Measurements from ENCODE around the gene DGKI.

DGKI gene

DNA sequence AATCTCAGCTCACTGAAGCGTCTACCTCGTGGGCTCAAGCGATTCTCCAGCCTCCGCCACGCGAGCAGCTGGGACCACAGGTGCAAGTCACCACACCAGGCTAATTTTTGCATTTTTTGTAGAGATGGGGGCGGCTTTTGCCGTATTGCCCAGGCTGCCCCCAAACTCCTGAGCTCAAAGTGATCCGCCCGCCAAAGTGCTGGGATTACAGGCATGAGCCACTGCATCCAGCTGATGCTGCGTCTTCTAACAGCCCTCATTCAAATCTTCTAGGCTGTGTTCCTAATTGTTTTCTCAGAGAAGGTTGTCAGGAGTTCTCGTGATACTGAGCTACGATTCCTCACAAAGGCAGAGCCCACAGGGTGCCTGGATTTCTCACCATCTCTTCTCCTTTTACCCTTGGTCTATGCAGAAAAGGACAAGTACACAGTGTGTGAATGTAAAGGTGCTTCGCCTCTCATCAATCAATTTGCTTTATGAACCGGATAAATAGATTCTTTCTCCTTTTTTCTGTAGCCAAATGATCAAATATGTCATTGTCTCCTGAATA, 255.9 kb downstream of the DGKI start:
- peaks cover 15% of the 10 kb centered on the region for H3K27me3 Mint-ChIP-seq
- H3K27ac Mint-ChIP-seq = no peak overlapping the region
- ATAC-seq (no peak), DNase-seq (no peak)
- no peaks in the 10 kb centered on the region for H3K9me3 Mint-ChIP-seq
- H3K4me3 Mint-ChIP-seq = no peak overlapping the region
- H3K4me1 Mint-ChIP-seq = no peaks in the 10 kb centered on the region

DNA sequence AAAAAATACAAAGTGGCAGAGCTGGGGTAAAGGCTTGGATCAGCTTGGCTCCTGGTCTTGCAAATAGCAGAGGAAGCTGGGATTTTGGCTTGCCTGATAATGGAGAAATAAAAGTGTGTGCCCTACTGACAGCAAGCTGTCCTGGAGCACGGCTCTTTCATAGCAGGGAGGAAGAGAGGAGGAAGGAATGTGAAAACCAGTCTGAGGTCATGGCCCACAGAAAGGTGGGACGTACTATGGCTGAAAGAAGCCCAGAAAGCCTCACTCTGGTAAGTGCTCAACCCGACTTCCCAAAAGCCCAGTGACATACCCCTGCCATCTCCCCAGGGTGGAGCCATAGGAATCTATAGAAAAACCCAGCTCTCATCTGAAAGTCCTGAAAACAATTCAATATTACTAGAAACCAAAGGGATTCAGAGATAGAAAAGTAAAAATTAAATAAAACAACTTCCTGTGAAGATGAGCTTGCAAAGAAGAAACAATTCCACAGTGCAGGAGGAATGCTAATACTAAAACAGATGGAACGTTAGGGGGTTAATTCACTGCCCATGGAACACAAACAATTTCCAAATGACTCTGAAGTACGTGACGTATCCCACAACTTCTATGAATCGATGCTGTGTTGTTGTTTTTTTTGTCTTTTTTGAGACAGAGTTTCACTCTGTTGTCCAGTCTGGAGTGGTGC, 256.6 kb downstream of the DGKI start:
- H3K4me1 Mint-ChIP-seq = no peaks in the 10 kb centered on the region
- peaks cover 9% of the 10 kb centered on the region for H3K27me3 Mint-ChIP-seq
- H3K27ac Mint-ChIP-seq = no peak overlapping the region
- no peak for ATAC-seq
- H3K9me3 Mint-ChIP-seq = no peaks in the 10 kb centered on the region
- no peak for DNase-seq
- H3K4me3 Mint-ChIP-seq = no peak overlapping the region

DNA sequence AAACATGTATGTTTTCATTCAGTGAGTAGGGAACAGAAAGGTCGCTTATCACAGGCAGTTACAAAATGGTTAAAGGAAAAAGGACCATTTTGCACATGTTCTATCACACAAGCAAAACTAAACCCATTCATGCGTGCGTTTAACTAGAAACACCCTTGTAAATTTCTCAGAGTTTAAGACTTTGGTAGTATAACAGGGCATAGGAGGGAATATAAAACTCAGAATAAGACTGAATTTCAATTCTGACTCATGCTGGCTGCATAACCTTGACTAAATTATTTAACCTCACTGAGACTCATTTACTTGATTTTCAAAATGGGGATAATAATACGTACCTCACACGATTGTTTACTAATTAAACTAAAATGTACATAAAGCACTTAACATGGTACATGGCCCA, 259.4 kb downstream of the DGKI start:
- DNase-seq = no peak
- no peaks in the 10 kb centered on the region for H3K27me3 Mint-ChIP-seq
- H3K4me3 Mint-ChIP-seq = no peak overlapping the region
- H3K9me3 Mint-ChIP-seq = no peaks in the 10 kb centered on the region
- no peaks in the 10 kb centered on the region for H3K4me1 Mint-ChIP-seq
- H3K27ac Mint-ChIP-seq = no peak overlapping the region
- no peak for ATAC-seq

DNA sequence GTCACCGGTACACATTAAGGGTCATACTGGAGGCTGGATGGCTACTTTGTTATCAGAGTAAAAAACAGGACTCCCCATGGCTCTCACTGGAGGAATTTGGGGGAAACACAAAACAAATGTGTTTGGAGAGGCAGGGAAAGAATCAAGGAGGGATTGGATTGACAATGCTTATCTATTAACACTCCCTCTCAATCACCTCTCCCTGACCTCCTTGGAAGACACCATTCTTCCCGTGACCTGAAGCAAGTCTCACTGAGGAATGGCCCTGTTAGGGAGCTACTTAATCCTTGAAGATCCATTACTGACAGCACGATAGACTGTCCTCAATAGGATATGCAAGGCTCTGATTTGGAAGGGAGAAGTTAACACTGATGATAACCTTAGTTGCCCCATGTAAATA, 261.2 kb downstream of the DGKI start:
- Mint-ChIP-seq H3K27me3 (no peaks in the 10 kb centered on the region), H3K4me3 (no peak overlapping the region), H3K9me3 (no peaks in the 10 kb centered on the region), H3K27ac (no peak overlapping the region), H3K4me1 (no peaks in the 10 kb centered on the region)
- DNase-seq (no peak), ATAC-seq (no peak)

DNA sequence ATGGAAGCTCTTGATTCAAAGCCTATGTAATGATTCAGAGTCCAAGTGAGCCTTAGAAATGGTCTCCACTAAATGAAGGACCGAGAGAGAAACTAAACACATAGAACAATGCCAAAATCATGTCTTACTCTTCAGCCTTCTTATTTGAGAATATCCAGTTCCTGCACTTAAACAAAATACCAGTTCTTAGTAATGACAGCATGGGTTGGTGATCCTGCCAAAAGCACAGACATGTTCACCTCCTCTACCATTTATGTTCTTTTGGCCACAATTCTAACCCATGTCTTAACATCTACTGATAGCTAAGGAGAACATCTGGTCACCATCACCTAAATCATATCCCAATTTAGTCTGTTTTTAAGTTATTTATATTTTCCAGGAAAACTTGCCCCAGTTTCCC, 263.6 kb downstream of the DGKI start:
- DNase-seq (no peak), ATAC-seq (no peak)
- Mint-ChIP-seq H3K27ac (no peak overlapping the region), H3K4me3 (no peak overlapping the region), H3K4me1 (no peaks in the 10 kb centered on the region), H3K27me3 (no peaks in the 10 kb centered on the region), H3K9me3 (no peaks in the 10 kb centered on the region)

DNA sequence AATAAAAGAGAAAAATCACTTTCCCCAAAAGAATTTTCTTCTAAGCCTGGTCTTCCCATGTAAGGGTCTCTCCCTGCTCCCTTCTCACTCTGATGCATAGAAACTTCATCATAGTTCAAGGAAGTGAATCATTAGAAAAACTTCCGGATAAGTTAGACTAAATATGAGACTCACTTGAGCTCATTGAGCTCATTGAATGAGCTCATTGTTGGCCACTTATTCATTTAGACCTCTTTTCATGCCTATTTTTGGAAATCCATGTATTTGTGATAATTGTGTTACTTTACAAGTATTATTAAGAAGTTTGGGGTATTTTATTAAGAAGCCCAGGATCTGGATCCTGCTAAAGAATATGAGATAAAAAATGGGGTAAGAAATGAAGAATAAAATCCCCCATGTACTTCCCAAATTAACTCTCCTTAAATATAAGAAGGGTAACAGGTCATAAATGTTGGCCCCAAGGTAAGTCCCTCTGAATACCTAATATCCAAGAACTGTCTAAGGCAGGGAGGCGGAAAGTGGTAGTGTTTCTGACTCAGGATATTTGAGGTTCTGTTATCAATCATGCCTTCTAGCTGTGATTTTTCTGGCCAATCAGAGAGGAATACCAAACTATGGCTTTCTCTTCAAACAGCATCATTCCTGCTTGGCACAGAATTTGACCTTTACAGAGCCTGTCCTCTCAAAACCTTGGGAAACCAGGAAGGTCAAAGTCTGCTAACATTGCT, 266.7 kb downstream of the DGKI start:
- H3K27ac Mint-ChIP-seq = no peak overlapping the region
- H3K9me3 Mint-ChIP-seq = no peaks in the 10 kb centered on the region
- ATAC-seq = no peak
- no peak overlapping the region for H3K4me3 Mint-ChIP-seq
- H3K4me1 Mint-ChIP-seq = no peaks in the 10 kb centered on the region
- no peak for DNase-seq
- H3K27me3 Mint-ChIP-seq = no peaks in the 10 kb centered on the region

DNA sequence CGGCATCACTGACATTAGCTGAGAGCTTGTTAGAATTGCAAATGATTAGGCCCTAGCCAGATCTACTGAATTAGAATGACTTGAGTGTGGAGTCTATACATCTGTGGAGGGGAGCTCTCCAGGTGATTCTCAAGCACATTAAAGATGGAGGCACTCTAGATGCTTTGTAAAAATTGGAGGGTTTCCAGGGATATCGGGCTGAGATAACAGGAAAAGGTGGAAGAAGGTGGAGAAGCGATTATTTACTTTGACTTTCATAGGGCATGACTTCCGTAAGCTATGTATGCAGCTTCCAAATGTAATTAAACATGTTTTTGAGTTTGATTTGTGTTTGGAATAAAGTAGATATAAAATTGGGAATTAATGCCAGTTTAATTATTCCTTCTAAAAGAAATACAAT, 268.2 kb downstream of the DGKI start:
- H3K4me3 Mint-ChIP-seq = no peak overlapping the region
- no peaks in the 10 kb centered on the region for H3K4me1 Mint-ChIP-seq
- H3K9me3 Mint-ChIP-seq = no peaks in the 10 kb centered on the region
- no peaks in the 10 kb centered on the region for H3K27me3 Mint-ChIP-seq
- ATAC-seq = no peak
- no peak for DNase-seq
- no peak overlapping the region for H3K27ac Mint-ChIP-seq

DNA sequence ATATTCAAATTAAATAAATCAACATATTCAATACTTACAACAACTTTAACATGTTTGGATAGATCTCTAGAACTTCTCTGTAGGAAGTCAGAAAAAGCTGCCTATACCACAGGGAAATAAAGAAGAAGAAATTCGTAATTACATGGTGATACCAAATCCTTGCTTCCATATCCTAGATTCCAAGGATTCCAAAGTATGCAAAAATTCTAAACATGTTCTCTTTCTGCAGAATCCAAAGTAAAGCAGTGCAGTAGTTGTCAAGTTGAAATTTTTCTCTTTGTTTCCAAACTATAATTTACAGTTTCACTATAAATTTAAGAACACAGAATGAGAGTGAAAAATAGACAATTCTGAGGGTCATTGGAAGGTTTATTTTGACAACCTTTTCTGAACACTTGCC, 269.6 kb downstream of the DGKI start:
- H3K27me3 Mint-ChIP-seq = no peaks in the 10 kb centered on the region
- H3K27ac Mint-ChIP-seq = no peak overlapping the region
- no peak overlapping the region for H3K4me3 Mint-ChIP-seq
- H3K9me3 Mint-ChIP-seq = no peaks in the 10 kb centered on the region
- no peaks in the 10 kb centered on the region for H3K4me1 Mint-ChIP-seq
- ATAC-seq (no peak), DNase-seq (no peak)

DNA sequence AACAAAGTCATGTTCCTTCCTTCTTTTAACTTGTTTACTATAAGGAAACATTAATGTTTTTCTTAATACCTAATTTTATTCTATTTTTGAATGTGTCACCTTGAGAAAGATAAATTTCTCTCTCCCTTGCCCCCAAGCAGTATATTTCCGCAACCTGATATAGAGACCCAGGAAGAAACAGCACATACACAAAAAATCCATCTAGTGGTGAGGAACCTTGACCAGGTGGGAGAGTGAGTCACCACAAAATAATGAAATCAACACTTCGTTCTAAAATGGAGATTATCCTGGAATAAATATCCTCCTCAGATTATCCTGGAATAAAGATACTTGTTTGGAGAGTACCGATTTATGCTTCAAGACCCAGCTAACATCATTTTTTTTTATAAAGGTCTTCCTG, 270.3 kb downstream of the DGKI start:
- Mint-ChIP-seq H3K27me3 (no peaks in the 10 kb centered on the region), H3K4me3 (no peak overlapping the region), H3K9me3 (no peaks in the 10 kb centered on the region), H3K27ac (no peak overlapping the region), H3K4me1 (no peaks in the 10 kb centered on the region)
- ATAC-seq = no peak
- DNase-seq = no peak

DNA sequence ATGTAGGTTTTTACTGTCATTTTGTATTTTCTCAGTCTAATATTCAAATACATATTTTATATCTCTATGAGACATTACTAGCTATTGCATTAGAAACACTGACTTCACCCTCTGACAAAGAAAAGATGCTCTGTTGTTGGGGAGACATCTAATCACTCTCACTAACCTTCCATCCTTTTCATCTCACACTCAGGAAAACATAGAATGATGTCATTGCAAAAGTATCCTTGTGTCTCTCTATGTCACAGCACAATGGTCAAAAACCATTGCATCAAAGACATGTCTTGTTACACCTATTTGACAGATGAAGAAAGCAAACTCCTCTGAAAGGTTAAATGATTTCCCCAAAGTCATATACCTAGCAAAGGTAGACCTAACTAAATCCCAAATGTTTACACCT, 272.0 kb downstream of the DGKI start:
- DNase-seq (no peak), ATAC-seq (no peak)
- Mint-ChIP-seq H3K9me3 (no peaks in the 10 kb centered on the region), H3K27ac (no peak overlapping the region), H3K4me3 (no peak overlapping the region), H3K27me3 (no peaks in the 10 kb centered on the region), H3K4me1 (no peaks in the 10 kb centered on the region)

DNA sequence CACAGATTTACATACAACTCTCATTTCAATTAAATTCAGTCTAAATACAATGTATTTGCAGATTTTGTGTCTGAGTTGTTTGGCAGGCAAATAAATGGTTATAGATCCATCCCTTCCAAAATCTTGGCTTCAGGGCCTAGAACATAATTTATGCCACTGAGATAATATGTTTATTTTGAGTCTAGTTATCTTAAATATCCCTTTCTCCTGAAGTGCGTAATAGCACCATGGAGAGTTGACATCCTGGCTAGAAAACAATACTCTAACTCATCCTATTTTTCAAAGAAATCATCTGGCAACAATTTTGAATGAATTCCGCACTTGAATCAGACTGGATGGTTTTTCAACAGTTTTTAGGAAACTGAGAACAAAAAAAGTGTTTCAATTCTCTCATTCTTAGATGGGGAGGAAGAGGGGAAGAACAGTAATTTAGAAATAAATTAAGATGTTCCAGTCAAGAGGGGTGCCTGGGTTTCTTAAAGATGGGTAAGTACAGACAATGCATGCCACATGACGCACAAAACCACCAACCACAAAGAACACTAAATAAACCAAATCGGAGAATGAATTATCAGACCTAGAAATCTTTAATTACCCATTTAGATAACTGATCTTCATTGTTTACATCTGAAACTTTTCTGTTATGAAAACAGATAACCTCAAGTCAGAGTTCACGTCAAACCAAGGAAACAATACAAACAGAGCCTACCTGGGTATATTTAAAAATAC, 274.6 kb downstream of the DGKI start:
- DNase-seq = no peak
- Mint-ChIP-seq H3K27me3 (no peaks in the 10 kb centered on the region), H3K27ac (no peak overlapping the region), H3K9me3 (no peaks in the 10 kb centered on the region), H3K4me1 (no peaks in the 10 kb centered on the region), H3K4me3 (no peak overlapping the region)
- ATAC-seq = no peak

DNA sequence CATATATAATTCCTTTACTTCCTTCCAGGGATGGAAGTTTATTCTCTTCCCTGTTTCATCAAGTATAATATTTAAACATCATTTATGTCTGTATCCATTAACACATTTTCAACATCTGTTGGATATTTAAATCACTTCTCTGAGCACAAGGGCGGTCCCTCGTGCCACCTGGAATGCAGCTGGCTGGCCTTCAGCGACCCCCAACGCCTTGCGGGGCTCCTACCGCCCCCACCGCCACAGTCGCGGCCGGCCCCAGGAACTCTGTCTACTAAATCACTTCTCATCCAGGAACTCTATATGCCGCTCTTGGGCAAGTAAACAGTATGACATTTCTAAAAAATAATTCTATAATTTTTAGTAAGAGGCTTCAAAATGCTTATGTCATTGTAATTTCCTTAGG, 282.1 kb downstream of the DGKI start:
- DNase-seq = no peak
- ATAC-seq = no peak
- no peaks in the 10 kb centered on the region for H3K4me1 Mint-ChIP-seq
- H3K4me3 Mint-ChIP-seq = no peak overlapping the region
- no peaks in the 10 kb centered on the region for H3K27me3 Mint-ChIP-seq
- H3K27ac Mint-ChIP-seq = no peak overlapping the region
- H3K9me3 Mint-ChIP-seq = peaks cover 0 to 5% of the 10 kb centered on the region in 2 donors

DNA sequence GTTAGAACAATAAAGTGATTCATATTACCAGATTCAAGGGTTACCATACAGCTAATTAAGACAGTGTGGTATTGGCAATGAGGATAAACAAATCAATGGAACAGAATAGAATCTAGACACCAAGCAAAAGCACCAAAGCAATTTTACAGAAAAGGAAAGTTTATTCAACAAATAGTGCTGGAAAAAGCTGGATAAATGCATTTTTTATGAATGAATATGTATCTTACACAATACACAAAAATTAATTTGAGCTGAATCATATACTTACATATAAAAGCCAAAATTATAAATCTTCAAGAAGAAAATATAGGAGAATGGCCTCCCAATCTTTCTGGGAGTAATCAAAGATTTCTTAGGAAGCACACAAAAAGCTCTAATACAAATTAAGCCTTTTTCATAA, 282.8 kb downstream of the DGKI start:
- no peaks in the 10 kb centered on the region for H3K4me1 Mint-ChIP-seq
- H3K9me3 Mint-ChIP-seq = peaks cover 0 to 5% of the 10 kb centered on the region in 2 donors
- DNase-seq (no peak), ATAC-seq (no peak)
- H3K27ac Mint-ChIP-seq = no peak overlapping the region
- no peaks in the 10 kb centered on the region for H3K27me3 Mint-ChIP-seq
- H3K4me3 Mint-ChIP-seq = no peak overlapping the region

DNA sequence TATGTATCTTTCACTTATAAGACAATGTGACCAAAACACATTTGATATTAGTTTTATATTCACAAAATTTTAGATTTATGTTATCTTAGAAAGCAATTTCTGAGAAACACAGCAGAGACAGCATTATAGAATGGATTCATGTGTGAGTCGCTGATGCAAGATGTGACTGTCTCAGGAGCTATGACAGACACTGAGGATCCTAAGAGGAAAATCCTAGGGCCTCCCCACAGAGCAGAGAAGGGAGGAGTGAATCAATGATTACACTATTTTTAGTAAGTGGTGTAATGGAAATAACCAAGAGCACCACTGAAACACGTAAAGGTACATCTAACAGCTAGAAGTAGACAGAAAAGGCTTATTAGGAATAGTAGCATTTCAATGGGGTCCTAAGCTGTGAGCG, 299.3 kb downstream of the DGKI start:
- ATAC-seq (no peak), DNase-seq (no peak)
- H3K4me1 Mint-ChIP-seq = no peaks in the 10 kb centered on the region
- H3K9me3 Mint-ChIP-seq = peaks cover 0 to 7% of the 10 kb centered on the region in 2 donors
- H3K27ac Mint-ChIP-seq = no peak overlapping the region
- no peak overlapping the region for H3K4me3 Mint-ChIP-seq
- H3K27me3 Mint-ChIP-seq = no peaks in the 10 kb centered on the region

DNA sequence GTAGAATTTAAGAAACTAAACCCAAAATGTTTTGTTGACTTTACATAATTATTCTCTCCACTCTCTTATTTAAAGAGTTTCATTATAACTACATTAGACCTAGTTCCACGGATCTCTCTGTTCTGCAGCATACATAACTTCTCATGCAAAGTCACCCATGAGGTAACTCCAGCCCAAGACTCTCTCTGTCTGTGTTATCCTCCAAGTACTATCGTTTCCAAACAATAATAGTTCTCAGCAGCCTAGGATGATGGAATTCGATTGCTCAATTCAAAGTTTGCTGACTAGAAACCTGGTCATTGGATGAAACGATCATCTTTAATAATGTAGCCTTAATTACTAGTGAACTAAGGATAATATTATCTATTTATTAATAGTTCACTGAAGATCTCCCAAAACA, 300.1 kb downstream of the DGKI start:
- H3K27ac Mint-ChIP-seq = no peak overlapping the region
- H3K4me3 Mint-ChIP-seq = no peak overlapping the region
- H3K4me1 Mint-ChIP-seq = no peaks in the 10 kb centered on the region
- DNase-seq (no peak), ATAC-seq (no peak)
- H3K27me3 Mint-ChIP-seq = no peaks in the 10 kb centered on the region
- peaks cover 0 to under 1% of the 10 kb centered on the region in 2 donors for H3K9me3 Mint-ChIP-seq

DNA sequence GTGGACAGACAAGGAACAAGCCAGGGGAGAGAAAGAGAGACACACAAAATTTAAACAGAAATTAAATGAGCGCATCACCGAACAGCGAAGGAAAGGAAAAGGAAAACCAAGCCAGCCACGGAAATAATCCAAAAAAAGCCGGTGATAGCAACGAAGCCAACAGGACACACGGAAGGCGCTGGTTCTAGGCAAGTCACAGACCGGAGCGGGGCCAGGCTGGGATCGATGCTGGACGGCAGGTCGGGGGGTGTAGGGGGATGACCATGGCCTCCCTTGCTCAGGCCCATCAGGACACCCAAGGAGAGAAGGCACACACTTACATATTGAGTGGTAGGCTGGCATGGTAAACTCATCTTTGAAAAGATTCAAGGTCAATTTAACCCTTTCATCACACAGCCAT, 300.8 kb downstream of the DGKI start:
- no peak for DNase-seq
- Mint-ChIP-seq H3K9me3 (no peaks in the 10 kb centered on the region), H3K4me1 (no peaks in the 10 kb centered on the region), H3K4me3 (no peak overlapping the region), H3K27ac (no peak overlapping the region), H3K27me3 (no peaks in the 10 kb centered on the region)
- no peak for ATAC-seq

Measured in stimulated activated naive CD8-positive, alpha-beta T cell treated with anti-CD3 and anti-CD28 coated beads, Interleukin-15, amount 100 ng/mL, for 72 hours (primary cell).